Hippocampal formation (tissue), 2 donors: ENCODE results near the gene CCDC89.

ENCODE experiments used
- DNase-seq, 2 donors: peaks; one replicate each; lab custom pipeline; 2025; lab: John Stamatoyannopoulos, UW

Gene CCDC89

DNA sequence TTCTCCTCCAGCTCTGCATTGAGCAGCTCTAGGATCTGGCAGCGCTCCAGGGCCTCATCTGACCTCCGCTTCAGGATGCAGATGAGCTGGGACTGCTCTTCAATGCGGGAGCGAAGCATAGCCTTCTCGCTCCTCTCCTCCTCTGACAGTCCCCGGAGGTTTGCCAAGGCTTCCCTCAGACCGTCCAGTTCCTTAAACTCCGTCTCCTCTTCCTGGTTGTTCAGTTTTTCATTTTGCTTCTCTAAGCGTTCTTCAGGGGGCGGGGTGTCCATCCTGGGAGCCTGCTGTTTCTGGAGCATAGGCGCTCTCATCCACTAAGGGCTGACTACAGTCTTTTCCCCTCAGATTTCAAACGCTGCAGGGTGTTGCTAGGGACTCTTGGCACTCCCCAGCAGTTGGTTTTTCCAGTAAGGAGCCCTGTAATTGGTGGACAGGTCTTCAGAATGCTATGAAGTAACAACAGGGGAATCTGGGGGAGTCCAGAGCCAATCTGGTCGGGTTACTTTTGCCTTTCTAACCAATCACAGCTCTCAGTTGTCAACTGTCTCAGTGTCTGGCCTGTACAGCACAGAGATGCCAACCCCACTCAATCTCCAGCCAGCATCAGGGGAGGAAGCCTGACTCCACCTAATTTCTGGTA, at the start of gene CCDC89:
Gene CCDC89, minus strand, starts transcription at position 376 of the 640 bp plus-strand sequence. Its CDS starts 65 bp downstream, at position 311.
- DNase-seq = peak; percentile 64 to 85

GRCh38 chr11:85732965-85733364, 47.0 kb upstream of the CCDC89 start:
- no peak for DNase-seq

- no peak for DNase-seq
Observed at GRCh38 chr11:85726381-85726780, 40.4 kb upstream of the CCDC89 start.

DNA sequence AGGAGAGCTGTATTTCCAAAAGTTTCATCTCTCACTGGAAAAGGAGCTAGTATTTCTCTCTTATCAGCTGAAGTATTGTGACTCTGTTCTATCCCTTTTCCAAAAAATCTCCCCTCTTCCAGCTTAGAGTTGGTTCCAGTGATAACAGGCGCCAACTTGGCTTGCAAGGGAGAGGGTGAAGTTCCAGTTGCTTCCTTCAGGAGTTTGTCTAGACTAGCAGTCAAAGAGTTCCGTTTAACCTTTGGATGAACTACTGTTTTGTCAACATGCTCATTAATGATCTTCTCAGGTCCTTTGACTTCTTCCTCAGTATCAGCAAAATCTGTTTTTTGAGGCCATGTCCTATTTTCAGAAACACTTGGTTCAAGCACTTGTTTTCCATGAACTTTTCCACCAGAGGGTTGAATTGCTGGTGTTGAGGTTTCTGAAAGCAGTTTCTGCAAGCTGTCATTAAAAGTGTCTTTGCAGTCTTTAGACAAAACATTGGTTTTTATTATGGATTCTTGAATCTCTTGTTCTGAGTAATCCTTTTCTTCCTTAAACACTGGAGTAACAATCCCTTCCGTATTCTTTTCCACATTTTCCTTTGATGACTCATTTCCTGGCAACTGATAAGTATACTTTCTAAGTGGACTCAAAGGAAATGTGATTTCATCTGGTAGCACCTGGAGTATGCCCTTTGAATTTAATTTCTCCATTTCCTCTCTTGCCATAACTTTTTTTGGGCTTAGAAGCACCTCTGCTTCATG, 39.7 kb upstream of the CCDC89 start:
- no peak for DNase-seq

DNA sequence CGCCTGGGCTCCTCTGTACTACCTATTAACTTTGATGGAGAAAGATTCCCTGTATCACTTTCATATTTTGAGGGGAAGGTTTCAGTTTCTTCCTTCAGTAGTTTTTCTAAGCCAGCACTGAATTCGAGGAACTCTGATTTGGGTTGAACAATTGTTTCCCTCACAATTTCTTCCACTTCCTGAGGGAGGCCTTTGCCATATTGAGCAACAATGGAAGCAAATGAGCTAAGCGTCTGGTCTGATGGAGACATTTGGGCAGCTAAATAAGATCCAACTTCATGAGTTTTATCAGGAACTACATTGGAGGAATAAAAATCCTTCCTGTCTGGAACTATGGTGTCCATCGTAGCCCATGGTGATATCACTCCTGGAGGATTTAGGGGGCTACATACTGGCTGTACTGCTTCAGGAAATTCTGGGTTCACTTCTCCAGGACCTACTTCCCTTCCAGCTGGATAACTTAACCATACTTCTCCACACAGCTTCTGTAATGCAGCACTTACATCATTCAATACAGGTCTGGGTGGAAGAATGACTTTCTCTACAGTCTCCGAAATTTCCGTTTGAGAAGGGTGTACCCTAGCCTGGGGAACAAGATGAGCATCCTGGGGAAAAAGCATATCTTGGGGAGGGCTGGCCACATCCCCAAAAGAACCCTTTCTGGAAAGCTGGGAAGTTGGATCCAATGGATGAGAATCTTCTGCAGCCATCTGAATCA, 38.9 kb upstream of the CCDC89 start:
- no peak for DNase-seq

DNA sequence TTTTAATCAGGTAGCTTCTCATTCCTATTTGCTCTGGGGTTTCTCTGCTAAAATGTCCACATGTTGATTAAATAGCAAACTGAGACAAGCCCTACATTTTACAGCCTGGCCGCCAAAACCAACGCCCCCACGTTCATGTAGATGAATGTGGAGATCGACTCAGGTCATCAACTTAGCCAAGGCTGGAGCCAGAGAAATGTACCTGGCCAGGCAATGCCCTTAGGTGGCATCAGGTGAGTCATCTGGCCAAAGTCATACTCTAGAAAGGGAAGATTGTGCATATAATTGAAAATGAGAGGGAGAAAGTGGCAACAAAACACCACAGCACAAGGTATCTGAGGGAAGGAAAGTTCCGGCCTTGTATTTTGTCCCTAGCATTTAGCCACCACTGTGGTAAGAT, 37.1 kb upstream of the CCDC89 start:
- no peak for DNase-seq

DNA sequence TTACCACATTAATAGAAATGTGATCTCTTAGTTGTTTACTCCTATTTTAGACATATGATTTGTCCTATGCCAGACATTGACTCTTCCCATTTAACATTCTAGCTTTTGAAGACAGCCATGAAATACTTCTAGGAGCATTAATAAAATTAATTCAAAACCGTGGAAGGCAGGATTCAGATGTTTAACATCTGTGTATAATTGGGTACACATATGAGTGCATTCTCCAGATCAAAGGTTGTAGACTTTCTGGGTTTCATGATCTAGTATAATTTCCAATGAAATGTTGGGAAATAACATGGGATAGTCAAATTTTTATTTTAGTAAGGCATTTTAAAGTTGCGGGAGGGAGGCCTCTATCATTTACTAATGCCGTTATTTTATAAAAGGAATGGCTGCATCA, 35.2 kb upstream of the CCDC89 start:
- DNase-seq = no peak

DNA sequence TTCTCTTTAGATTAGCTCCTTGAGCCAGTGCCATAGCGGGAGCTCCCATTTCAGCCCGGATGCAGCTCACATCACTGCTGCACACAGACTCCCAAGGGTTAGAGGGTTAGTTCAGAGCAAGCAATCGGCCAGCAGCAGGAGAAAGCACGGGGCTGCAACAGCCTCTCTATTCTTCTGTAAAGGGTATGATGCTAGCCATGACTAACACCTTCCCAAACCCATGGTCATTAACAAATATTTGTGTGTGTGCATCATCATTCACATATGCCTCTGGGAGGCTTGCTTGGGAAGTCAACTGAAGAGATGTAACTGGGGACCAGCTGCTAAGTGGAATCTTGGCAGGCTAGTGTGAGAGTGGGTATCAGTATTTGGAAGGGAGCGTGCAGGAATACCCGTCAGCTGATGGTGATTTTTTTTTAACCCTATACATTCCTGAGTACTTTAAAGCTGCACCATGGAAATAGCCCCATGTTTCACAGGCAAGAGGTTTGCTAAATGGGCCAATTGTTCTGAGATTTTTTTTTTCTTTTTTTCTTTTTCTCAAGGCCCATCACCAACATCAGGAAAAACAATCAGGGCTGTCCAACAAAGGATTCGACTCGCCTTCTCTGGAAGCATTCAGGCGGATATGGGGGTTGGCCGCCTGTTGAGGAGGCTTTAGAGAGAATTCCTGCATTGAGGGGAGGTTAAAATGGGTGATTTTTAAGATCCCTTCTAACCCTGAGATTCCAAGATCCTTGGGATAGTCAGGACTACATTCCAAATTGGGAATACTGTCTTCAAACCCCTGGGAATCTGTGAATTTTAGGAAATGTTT, 33.2 kb upstream of the CCDC89 start:
- DNase-seq = peak; percentile 39 to 54

DNA sequence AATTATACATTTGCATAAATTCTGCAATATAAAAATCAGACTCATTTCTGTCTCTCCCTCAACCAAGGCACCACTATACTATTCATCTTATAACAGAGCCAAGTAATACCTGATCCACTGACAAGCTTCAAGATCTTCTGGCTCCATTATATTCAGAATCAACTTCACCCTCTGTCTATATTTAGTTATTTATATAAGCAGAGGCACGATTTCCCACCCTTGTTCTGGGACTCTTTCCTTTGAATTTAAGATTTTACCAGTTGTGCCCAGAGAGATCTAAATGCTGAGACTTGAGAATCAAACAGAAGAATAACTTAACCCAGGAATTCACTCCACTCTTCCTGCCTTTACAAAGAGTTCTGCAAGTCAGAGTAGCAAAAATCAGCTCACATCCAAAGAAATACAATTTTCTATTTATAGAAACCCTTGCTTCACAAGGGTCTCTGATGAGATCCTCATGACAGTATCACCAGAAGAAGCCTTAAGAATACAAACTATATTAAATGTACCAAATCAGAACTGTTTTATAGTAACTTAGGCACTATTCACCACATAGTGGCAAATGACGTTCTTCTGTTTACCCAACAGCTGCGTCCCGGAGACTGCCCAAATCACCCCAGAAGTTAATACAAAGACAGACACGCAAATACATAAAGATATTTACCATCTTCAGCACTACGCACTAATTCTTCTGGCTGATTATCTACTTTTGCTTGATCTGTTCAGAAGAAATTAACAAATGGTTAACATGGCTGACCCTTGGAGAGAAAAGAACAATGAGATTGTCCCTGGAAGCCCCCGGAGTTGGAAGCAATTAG, 32.3 kb upstream of the CCDC89 start:
- peak in 1 of 2 donors; percentile 54 for DNase-seq

GRCh38 chr11:85717429-85717828, 31.4 kb upstream of the CCDC89 start:
- DNase-seq = no peak

DNA sequence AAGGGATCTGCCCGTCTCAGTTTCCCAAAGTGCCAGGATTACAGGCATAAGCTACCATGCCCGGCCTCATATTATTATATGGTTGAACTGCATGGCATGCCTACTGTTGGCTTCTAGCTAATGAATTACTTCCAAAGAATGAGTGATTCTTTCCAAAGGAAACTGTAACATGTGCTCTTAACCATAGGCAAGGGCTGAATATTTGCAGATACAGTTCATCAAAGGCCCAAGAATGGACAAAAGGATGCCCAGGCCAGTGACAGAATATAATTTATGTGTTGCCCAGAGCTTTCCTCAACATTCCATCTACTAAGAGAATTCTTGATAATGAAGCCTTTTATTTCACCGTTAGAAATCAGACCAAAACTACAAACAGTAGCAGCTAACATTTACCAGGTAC, 27.0 kb upstream of the CCDC89 start:
- DNase-seq = no peak

GRCh38 chr11:85710917-85711316, 24.9 kb upstream of the CCDC89 start:
- no peak for DNase-seq

DNA sequence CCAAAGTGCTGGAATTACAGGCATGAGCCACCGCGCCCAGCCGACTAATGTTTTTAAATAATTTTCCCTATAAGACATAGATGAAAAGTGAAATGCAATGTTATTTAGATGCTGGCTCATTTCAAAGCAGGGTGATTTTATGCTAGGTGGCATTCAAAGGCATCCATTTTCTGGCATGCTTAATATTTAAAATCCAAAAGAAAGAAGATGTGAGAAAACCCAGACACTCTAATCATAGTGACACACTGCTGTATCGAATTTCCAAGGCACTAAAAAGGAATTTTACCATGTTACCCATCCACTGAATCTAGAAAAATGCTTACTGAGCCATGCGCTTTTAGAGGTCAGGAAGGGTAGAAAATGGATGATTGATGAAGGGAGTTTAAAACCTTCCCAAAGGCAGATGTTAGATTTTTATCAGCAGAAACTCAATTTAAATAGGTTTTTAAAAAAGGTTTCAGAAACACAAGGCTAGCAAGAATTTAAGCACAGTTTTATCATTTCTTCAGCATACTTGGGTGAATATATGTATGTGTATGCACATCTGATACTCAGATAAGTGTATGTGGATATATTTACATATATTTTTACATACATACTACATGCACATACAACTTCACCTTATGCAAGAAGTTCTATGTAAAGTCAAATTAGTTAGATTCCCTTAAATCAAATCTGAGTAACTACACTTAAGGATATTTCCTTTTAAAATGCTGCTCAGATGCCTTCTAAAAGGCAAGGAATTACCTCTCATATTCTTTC, 24.1 kb upstream of the CCDC89 start:
- no peak for DNase-seq

GRCh38 chr11:85705800-85706199, 19.8 kb upstream of the CCDC89 start:
- no peak for DNase-seq

DNA sequence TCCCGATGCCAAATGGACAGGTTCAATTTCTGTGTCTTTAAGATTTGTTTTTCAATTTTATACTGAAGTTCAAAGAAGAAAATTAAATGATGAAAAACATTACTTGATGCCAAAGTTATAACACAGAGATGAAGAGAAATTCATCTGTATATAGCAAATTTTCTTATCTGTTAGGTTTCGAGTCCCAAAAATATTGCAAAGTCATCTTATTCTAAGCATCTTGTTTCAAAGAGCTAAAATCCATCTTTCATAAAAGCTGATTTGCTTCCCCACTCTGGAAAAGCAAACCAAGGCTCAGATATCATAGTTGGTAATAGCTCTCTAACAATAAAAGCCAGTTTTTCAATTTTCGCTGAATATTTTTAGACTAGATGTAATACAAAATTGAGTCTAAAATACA, 19.0 kb upstream of the CCDC89 start:
- DNase-seq = no peak

GRCh38 chr11:85699957-85700741, 14.2 kb upstream of the CCDC89 start:
- no peak for DNase-seq

DNA sequence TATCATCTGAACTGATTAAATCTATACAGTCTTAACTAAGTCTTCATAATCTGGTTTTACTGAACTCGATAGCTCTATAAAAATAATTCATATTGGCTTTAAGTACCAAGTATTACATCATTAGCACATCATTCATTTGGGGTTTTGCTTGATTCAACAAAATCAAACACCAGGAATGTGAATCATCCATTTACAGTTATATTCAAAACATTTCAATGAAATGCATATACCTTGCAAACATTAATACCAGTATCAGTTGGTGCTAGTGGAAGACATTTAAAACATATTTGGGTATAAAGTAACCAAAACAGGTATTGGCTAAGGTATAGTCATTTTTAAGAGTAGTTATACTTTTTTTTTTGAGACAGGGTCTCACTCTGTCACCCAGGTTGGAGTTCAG, 12.2 kb upstream of the CCDC89 start:
- no peak for DNase-seq

GRCh38 chr11:85697747-85698146, 11.8 kb upstream of the CCDC89 start:
- no peak for DNase-seq

DNA sequence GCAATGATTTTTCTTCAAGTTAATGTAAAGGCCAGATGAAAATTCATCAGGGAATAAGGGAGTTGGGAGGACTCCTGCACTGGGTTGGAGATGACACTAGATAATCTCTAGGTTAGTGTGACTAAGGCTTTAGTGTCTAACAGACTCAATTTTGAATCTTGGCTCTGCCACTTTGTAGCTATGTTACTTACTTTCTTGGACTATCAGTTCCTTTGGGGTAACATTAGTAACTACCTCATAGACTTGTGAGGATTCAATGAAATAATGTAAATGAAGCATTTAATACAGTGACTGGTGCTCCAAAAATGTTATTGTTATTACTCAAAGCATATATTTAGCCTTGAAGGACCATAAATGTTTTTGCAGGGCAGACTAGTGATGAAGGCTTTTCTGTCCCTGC, 9.6 kb upstream of the CCDC89 start:
- no peak for DNase-seq
